CD4-positive, alpha-beta T cell treated with Interferon gamma for 1 hour (primary cell): ENCODE data around the gene ITPR1.
"Not testable (repeated sequence)": the region's sequence is repeated elsewhere in the genome, so short reads cannot be mapped to it uniquely, and the experiment has no call there.

Experiments
- DNase-seq: peaks from one replicate; pipeline ENCODE4 v3.0.0-alpha.2; 2020

The ITPR1 gene

GRCh38 chr3:4493014-4493940 is at the start of gene ITPR1:
TSS of gene ITPR1 (plus strand) at chr3:4493348. CDS start at chr3:4516492, 23,144 bp downstream.
- peak; percentile 99 for DNase-seq

- no peak for DNase-seq
Observed at GRCh38 chr3:4447295-4447999, 45.7 kb upstream of the ITPR1 start.

GRCh38 chr3:4448187-4448586 is 45.0 kb upstream of the ITPR1 start:
- no peak for DNase-seq

- no peak for DNase-seq
Observed at GRCh38 chr3:4449043-4449805, 43.9 kb upstream of the ITPR1 start.

- DNase-seq, result no peak
Observed at GRCh38 chr3:4454142-4454541, 39.0 kb upstream of the ITPR1 start.

- DNase-seq, result not testable (repeated sequence)
Observed at GRCh38 chr3:4456780-4457179, 36.4 kb upstream of the ITPR1 start.

- no peak for DNase-seq
Observed at GRCh38 chr3:4458961-4459360, 34.2 kb upstream of the ITPR1 start.

GRCh38 chr3:4460334-4460733 is 32.8 kb upstream of the ITPR1 start:
- DNase-seq, result no peak

GRCh38 chr3:4461468-4462090 is 31.6 kb upstream of the ITPR1 start:
- DNase-seq, result no peak

GRCh38 chr3:4462369-4463040 is 30.6 kb upstream of the ITPR1 start:
- no peak for DNase-seq

GRCh38 chr3:4464576-4464975 is 28.6 kb upstream of the ITPR1 start:
- no peak for DNase-seq

- peak; percentile 65 for DNase-seq
Observed at GRCh38 chr3:4466741-4467521, 26.2 kb upstream of the ITPR1 start, which contains the start of gene SUMF1. TSS of gene SUMF1 (minus strand) at chr3:4467269. CDS start at chr3:4467245, 24 bp downstream.

GRCh38 chr3:4467522-4467867 is 25.7 kb upstream of the ITPR1 start:
- no peak for DNase-seq

GRCh38 chr3:4471907-4472306 is 21.2 kb upstream of the ITPR1 start:
- DNase-seq, result no peak

GRCh38 chr3:4472312-4472711 is 20.8 kb upstream of the ITPR1 start:
- no peak for DNase-seq

- no peak for DNase-seq
Observed at GRCh38 chr3:4472766-4473165, 20.4 kb upstream of the ITPR1 start.

- DNase-seq, result peak; percentile 70
Observed at GRCh38 chr3:4474683-4475490, 18.3 kb upstream of the ITPR1 start.

GRCh38 chr3:4475804-4476203 is 17.3 kb upstream of the ITPR1 start:
- no peak for DNase-seq

GRCh38 chr3:4476496-4476895 is 16.7 kb upstream of the ITPR1 start:
- no peak for DNase-seq

- DNase-seq, result no peak
Observed at GRCh38 chr3:4478261-4478660, 14.9 kb upstream of the ITPR1 start.

- no peak for DNase-seq
Observed at GRCh38 chr3:4491855-4492207, 1.3 kb upstream of the ITPR1 start.
